A549 (cell line): Measurements from ENCODE around the gene CD36. TPM values are rescaled to one million over a fixed set of nuclear protein-coding genes. Genes with fewer than 3 reads are reported as not detected.

ENCODE experiments used
- ATAC-seq, 2 experiments: fragments of 200-7000 bp in 1 of 2; fragments of >200 bp in 1 of 2; cut with Nextera tagmentation in 1 of 2; cut with Tn5 transposase in 1 of 2; 3 replicates each; pipeline versions ENCODE4 v1.8.0 to v1.9.1; 2018 to 2020; ENCODE audit warnings: mild to moderate bottlenecking in 1 of 2, moderate library complexity in 1 of 2
- CTCF ChIA-PET: fragments of 300-600 bp; sonication (Branson Sonifier 250); formaldehyde crosslinking; extraction: SDS; loops from one replicate; lab custom pipeline; 2021; ENCODE audit warnings: antibody characterized with exemption, inconsistent platforms; lab: Yijun Ruan, JAX
- POLR2A ChIA-PET: fragments of 350-600 bp; formaldehyde crosslinking; extraction: SDS; loops from one replicate; lab custom pipeline; 2021; ENCODE audit warnings: antibody characterized with exemption, inconsistent platforms; lab: Yijun Ruan, JAX
- DNase-seq, 2 experiments: peaks; one replicate each; pipeline versions ENCODE4 v3.0.0 to v3.0.0-alpha.2; 2011 to 2016; ENCODE audit warnings: low read depth in 1 of 2, low spot score in 1 of 2
- FAIRE-seq: peaks from 2 replicates; lab custom pipeline; 2011; peaks lifted over from hg19 to GRCh38; lab: Jason Lieb, UNC
- H3K27ac ChIP-seq, 2 experiments: fragments of >200 bp; sonication (Bioruptor Twin); formaldehyde crosslinking; 3 replicates each; pipeline ENCODE4 v1.5.1; 2016 to 2017
- H3K4me1 ChIP-seq: fragments of >200 bp; sonication (Bioruptor Twin); formaldehyde crosslinking; 3 replicates; pipeline ENCODE4 v1.6.1; 2016
- H3K4me2 ChIP-seq: fragments of >200 bp; sonication (Bioruptor Twin); formaldehyde crosslinking; 3 replicates; pipeline ENCODE4 v1.6.1; 2016
- H3K4me3 ChIP-seq: fragments of >200 bp; sonication (Bioruptor Twin); formaldehyde crosslinking; 3 replicates; pipeline ENCODE4 v1.5.1; 2016
- H3K9me3 ChIP-seq: fragments of >200 bp; sonication (Bioruptor Twin); formaldehyde crosslinking; 3 replicates; pipeline ENCODE4 v1.6.1; 2016
- ATOH8 ChIP-seq: fragments of 250-450 bp; sonication (Bioruptor Pico); IDR thresholded peaks from 2 replicates; pipeline ENCODE4 v1.5.0; 2020; ENCODE audit warnings: low read depth, mild to moderate bottlenecking, moderate library complexity
- CHD2 ChIP-seq: fragments of 150-350 bp; IDR thresholded peaks from 2 replicates; pipeline ENCODE4 v1.6.1; 2014; ENCODE audit warnings: low read length; ENCODE audit not compliant: partially characterized antibody
- E2F6 ChIP-seq: IDR thresholded peaks from 2 replicates; pipeline ENCODE4 v1.6.1; 2012; ENCODE audit warnings: low read depth, borderline replicate concordance
- EHF ChIP-seq: fragments of 250-450 bp; sonication (Bioruptor Pico); IDR thresholded peaks from 2 replicates; pipeline ENCODE4 v1.5.0; 2020; ENCODE audit warnings: mild to moderate bottlenecking
- ELK1 ChIP-seq: fragments of 150-350 bp; IDR thresholded peaks from 2 replicates; pipeline ENCODE4 v1.6.1; 2014; ENCODE audit warnings: low read depth, mild to moderate bottlenecking, low read length
- EP300 ChIP-seq, 2 experiments: fragments of >200 bp; sonication (Bioruptor Twin); formaldehyde crosslinking; IDR thresholded peaks; 2 replicates in 1 of 2; 3 replicates in 1 of 2; pipeline ENCODE4 v1.6.1; 2016 to 2017
- ESRRA ChIP-seq: fragments of 150-350 bp; IDR thresholded peaks from 2 replicates; pipeline ENCODE4 v1.6.1; 2014; ENCODE audit warnings: mild to moderate bottlenecking, low read length, borderline replicate concordance
- HEYL ChIP-seq: fragments of 250-450 bp; sonication (Bioruptor Pico); IDR thresholded peaks from 2 replicates; pipeline ENCODE4 v1.8.0; 2021; ENCODE audit warnings: mild to moderate bottlenecking, moderate library complexity
- HMGXB4 ChIP-seq: fragments of 250-450 bp; sonication (Bioruptor Pico); IDR thresholded peaks from 2 replicates; pipeline ENCODE4 v1.5.0; 2021; ENCODE audit warnings: mild to moderate bottlenecking, moderate library complexity, borderline replicate concordance
- HOXB13 ChIP-seq: fragments of 250-450 bp; sonication (Bioruptor Pico); IDR thresholded peaks from 2 replicates; pipeline ENCODE4 v1.5.0; 2020; ENCODE audit warnings: low read depth, mild to moderate bottlenecking, moderate library complexity
- HOXB5 ChIP-seq: fragments of 250-450 bp; sonication (Bioruptor Pico); IDR thresholded peaks from 2 replicates; pipeline ENCODE4 v1.5.0; 2020; ENCODE audit warnings: mild to moderate bottlenecking, moderate library complexity
- JUNB ChIP-seq: fragments of >200 bp; sonication (Bioruptor Twin); formaldehyde crosslinking; IDR thresholded peaks from 2 replicates; pipeline ENCODE4 v1.6.1; 2016
- KDM1A ChIP-seq: fragments of 200-600 bp; sonication (generic); IDR thresholded peaks from 2 replicates; pipeline ENCODE4 v1.6.1; 2016; ENCODE audit warnings: low read depth, mild to moderate bottlenecking
- MAX ChIP-seq: IDR thresholded peaks from 2 replicates; pipeline ENCODE4 v1.6.1; 2012
- MAZ ChIP-seq: fragments of 150-350 bp; IDR thresholded peaks from 2 replicates; pipeline ENCODE4 v1.6.1; 2014; ENCODE audit warnings: antibody characterized with exemption, low read depth, low read length, borderline replicate concordance
- PBX3 ChIP-seq: IDR thresholded peaks from 2 replicates; pipeline ENCODE4 v1.6.1; 2012
- POLR2A ChIP-seq: IDR thresholded peaks from 2 replicates; pipeline ENCODE4 v1.6.1; 2012; ENCODE audit warnings: mild to moderate bottlenecking, low read length
- USF2 ChIP-seq: fragments of 450-650 bp; IDR thresholded peaks from 2 replicates; pipeline ENCODE4 v1.6.1; 2014; ENCODE audit warnings: antibody characterized with exemption
- ZFP36 ChIP-seq: fragments of 450-650 bp; IDR thresholded peaks from 2 replicates; pipeline ENCODE4 v1.6.1; 2014; ENCODE audit warnings: borderline replicate concordance; ENCODE audit not compliant: partially characterized antibody
- ZNF302 ChIP-seq: fragments of 250-450 bp; sonication (Bioruptor Pico); IDR thresholded peaks from 2 replicates; pipeline ENCODE4 v1.9.0; 2021; ENCODE audit warnings: inconsistent platforms, mild to moderate bottlenecking, moderate library complexity
- ZSCAN20 ChIP-seq: fragments of 250-450 bp; sonication (Bioruptor Pico); IDR thresholded peaks from 2 replicates; pipeline ENCODE4 v1.8.0; 2022; ENCODE audit warnings: mild to moderate bottlenecking, moderate library complexity
- WGBS: methylation state at CpG from one replicate; pipeline ENCODE4 v1.1.6; 2017; ENCODE audit errors: missing lambda C conversion rate; 5-methylcytosine and 5-hydroxymethylcytosine counted together
- polyA plus RNA-seq, 4 experiments: library from polyadenylated mRNA; depleted of rRNA in 3 of 4; stranded (reverse); fragments of >200 nt; fragmentation: RNase III in 1 of 4; extraction: RNeasy Plus Mini Kit Qiagen cat#74134 plus additional on column Dnase treatment in 1 of 4; gene quantifications; 2 replicates in 3 of 4; 3 replicates in 1 of 4; pipeline ENCODE4 v1.2.3, GENCODE V29; 2011 to 2017

The CD36 gene
- polyA plus RNA-seq, 2 of the 4 experiments (the other 2 are of a cell fraction) = 0.12 to 0.37 TPM

- Histone ChIP-seq H3K27ac (no peak overlapping the region), H3K4me1 (peaks cover 15% of the 10 kb centered on the region)
- TF ChIP-seq CHD2 (no peak), ESRRA (no peak), HMGXB4 (no peak), MAZ (no peak), MAX (no peak), EP300 (IDR thresholded peaks at IDR 0.05) (no peak)
- TF ChIP-seq, all 56 proteins: peak for 0
- no peak overlapping the region for H3K4me3 ChIP-seq
- ATAC-seq (no peak), DNase-seq (no peak), FAIRE-seq (no peak)
- no peak overlapping the region for H3K4me2 ChIP-seq
- no peaks in the 10 kb centered on the region for H3K9me3 ChIP-seq
- POLR2A ChIA-PET = no interaction called here
- CTCF ChIA-PET = interaction anchor here (1.8 kb wide), 1 partner anchor 14 kb away, joined by 4 read pairs; no protein-coding TSS in a partner anchor
Observed at GRCh38 chr7:80631421-80631820, 7.0 kb upstream of the CD36 start.

- WGBS = 30% methylated on average over 1 of the region's 1 CpG
- DNase-seq (no peak), ATAC-seq (no peak), FAIRE-seq (no peak)
- no peak overlapping the region for H3K4me2 ChIP-seq
- peaks cover 15% of the 10 kb centered on the region for H3K4me1 ChIP-seq
- no peak overlapping the region for H3K4me3 ChIP-seq
- no peak for TF ChIP-seq HOXB5 (CRISPR knock-in tag)
- no peak for TF ChIP-seq JUNB
- no peak for TF ChIP-seq MAX
- no peak for TF ChIP-seq PBX3
- TF ChIP-seq EHF (CRISPR knock-in tag) = no peak
- no peak for TF ChIP-seq KDM1A
- no peak for TF ChIP-seq HEYL (CRISPR knock-in tag)
- H3K9me3 ChIP-seq = no peaks in the 10 kb centered on the region
- ChIA-PET POLR2A (no interaction called here), CTCF (interaction anchor here (0.9 kb wide), 1 partner anchor 838 kb away, joined by 3 read pairs; no protein-coding TSS in a partner anchor)
- H3K27ac ChIP-seq = no peak overlapping the region
Observed at GRCh38 chr7:80632139-80632538, 6.3 kb upstream of the CD36 start.

- no peak for TF ChIP-seq JUNB
- TF ChIP-seq ELK1 = no peak
- TF ChIP-seq HEYL (CRISPR knock-in tag) = no peak
- TF ChIP-seq E2F6 = no peak
- TF ChIP-seq ZSCAN20 (CRISPR knock-in tag) = no peak
- no peak for TF ChIP-seq ZFP36
- no peak for TF ChIP-seq ATOH8 (CRISPR knock-in tag)
- TF ChIP-seq ZNF302 = no peak
- no peak for TF ChIP-seq HOXB13 (CRISPR knock-in tag)
- no peak for TF ChIP-seq MAX
- TF ChIP-seq USF2 = no peak
- no peak for TF ChIP-seq POLR2A
- no peak for TF ChIP-seq CHD2
Observed at GRCh38 chr7:80632819-80633218, 5.6 kb upstream of the CD36 start.

More at GRCh38 chr7:80632819-80633218, 5.6 kb upstream of the CD36 start:
- FAIRE-seq (peak; percentile 72), ATAC-seq (no peak), DNase-seq (no peak)
- WGBS = 60% methylated on average over 3 of the region's 3 CpGs
- Histone ChIP-seq H3K4me1 (peaks cover 15% of the 10 kb centered on the region), H3K9me3 (no peaks in the 10 kb centered on the region), H3K27ac (no peak overlapping the region; a peak in 1 of 6 replicates), H3K4me2 (no peak overlapping the region), H3K4me3 (no peak overlapping the region)
- CTCF ChIA-PET = interaction anchor here (0.9 kb wide), 1 partner anchor 837 kb away, joined by 3 read pairs; no protein-coding TSS in a partner anchor
- POLR2A ChIA-PET = no interaction called here
